Pancreas (tissue), 10 donors: ENCODE measurements around the gene ADCY2. TPM values are rescaled to one million over a fixed set of nuclear protein-coding genes. Genes with fewer than 3 reads are reported as not detected.

ENCODE experiments used
- ATAC-seq, 4 donors: fragments of 200-7000 bp; cut with Tn5 transposase; one replicate each; pipeline versions ENCODE4 v1.8.0 to v1.9.1; 2020; ENCODE audit warnings: mild to moderate bottlenecking in 4 of 4, moderate library complexity in 4 of 4
- DNase-seq, 6 donors: peaks; one replicate each; pipeline ENCODE4 v3.0.0-alpha.2; 2020
- FAIRE-seq: peaks from 2 replicates; lab custom pipeline; 2012; peaks lifted over from hg19 to GRCh38; lab: Jason Lieb, UNC
- H3K27ac ChIP-seq, 4 donors: fragments of 200-600 bp; sonication (generic); 1 replicate in 3 of 4; 2 replicates in 1 of 4; pipeline versions ENCODE4 v1.5.0 to v1.8.0; 2020
- H3K27me3 ChIP-seq, 4 donors: fragments of 200-600 bp; one replicate each; pipeline ENCODE4 v1.8.0; 2021
- H3K36me3 ChIP-seq, 3 donors: fragments of 200-600 bp; sonication (generic) in 1 of 3; one replicate each; pipeline versions ENCODE4 v1.5.0 to v1.8.0; 2020 to 2021
- H3K4me1 ChIP-seq, 3 donors: fragments of 200-600 bp; one replicate each; pipeline ENCODE4 v1.8.0; 2021
- H3K4me3 ChIP-seq, 4 donors: fragments of 200-600 bp; sonication (generic) in 2 of 4; one replicate each; pipeline versions ENCODE4 v1.5.0 to v1.8.0; 2020 to 2021
- H3K9me3 ChIP-seq, 4 donors: fragments of 200-600 bp; one replicate each; pipeline ENCODE4 v1.8.0; 2021
- CTCF ChIP-seq, 4 donors: fragments of 200-600 bp; sonication (generic) in 3 of 4; IDR thresholded peaks; one replicate each; pipeline versions ENCODE4 v1.5.0 to v1.8.0; 2021; ENCODE audit warnings: antibody characterized with exemption in 4 of 4
- WGBS, 2 donors: extraction: QIAGEN DNeasy Blood & Tissue Kit; methylation state at CpG; one replicate each; pipeline ENCODE4 v1.1.7; 2013; 5-methylcytosine and 5-hydroxymethylcytosine counted together
- intact Hi-C, 3 donors: fragments of 100-400 bp; cut with DNase I; formaldehyde crosslinking; loops; one replicate each; pipeline versions ENCODE4 v1.11.1 to v1.14.2; 2022
- polyA plus RNA-seq, 2 donors: library from polyadenylated mRNA; stranded (reverse); fragments of 200-250 nt; gene quantifications; one replicate each; pipeline ENCODE4 v1.2.3, GENCODE V29; 2013
- total RNA-seq, 6 donors: library from RNA; stranded (reverse); fragmentation: NEBNext Ultra II Directional in 4 of 6; extraction: Animal tissue kit (Norgen Biotek cat#: 25700) in 4 of 6; gene quantifications; one replicate each; pipeline versions ENCODE4 v1.2.1 to v1.2.4, GENCODE V29; 2021 to 2023
- donor health status: healthy with polysubstance abuse.
- donor health status: DM: no; HTN: no; CAD: no; lungs with moderate emphysema.
- donor health status: DM: no; HTN: no; CAD: no.
- donor health status: control.
- donor health status: control.
- donor health status: Bipolar disorder and iron deficiency.
- donor health status: DM: yes; HTN: yes; CAD: no.
- donor health status: DM: no; HTN: no; CAD: no.
- donor health status: DM: no; HTN: no; CAD: no.
- donor health status: DM: yes; HTN: yes; CAD: no.

ADCY2 gene
- total and polyA plus RNA-seq, 8 donors = 0.19 to 2.2 (median 0.50) TPM

- no peak for FAIRE-seq
- no peaks in the 10 kb centered on the region for H3K9me3 ChIP-seq
- H3K4me1 ChIP-seq = no peaks in the 10 kb centered on the region
- TF ChIP-seq CTCF (IDR thresholded peaks at IDR 0.05) = peak; percentile 69 to 93 (median 87)
- peak; percentile 31 to 83 (median 81) for ATAC-seq
- peaks cover 0 to 6% (median 0%) of the 10 kb centered on the region in 4 donors for H3K27me3 ChIP-seq
- no peaks in the 10 kb centered on the region for H3K36me3 ChIP-seq
- peak in 5 of 6 donors; percentile 44 to 84 (median 66) for DNase-seq
- H3K27ac ChIP-seq = no peak overlapping the region
- intact Hi-C loops = loop anchor here in 1 of 3 donors (10.0 kb wide), 1 partner anchor 981 kb away; no protein-coding TSS in a partner anchor
- WGBS, 2 donors = 21 to 26% methylated on average over 11 of the region's 11 CpGs
- H3K4me3 ChIP-seq = no peak overlapping the region
Measured at GRCh38 chr5:7745882-7746610, 350.1 kb downstream of the ADCY2 start.

- no peak for ATAC-seq
- no peak for DNase-seq
- H3K36me3 ChIP-seq = no peaks in the 10 kb centered on the region
- no peaks in the 10 kb centered on the region for H3K9me3 ChIP-seq
- WGBS, 2 donors = 77 to 78% methylated on average over 6 of the region's 6 CpGs
- TF ChIP-seq CTCF (IDR thresholded peaks at IDR 0.05) = no peak
- H3K27me3 ChIP-seq = peaks cover 0 to 14% (median 0%) of the 10 kb centered on the region in 4 donors
- no peak for FAIRE-seq
- intact Hi-C loops = loop anchor here in 1 of 3 donors (10.0 kb wide), 1 partner anchor 983 kb away; no protein-coding TSS in a partner anchor
- no peak overlapping the region for H3K27ac ChIP-seq
- no peaks in the 10 kb centered on the region for H3K4me1 ChIP-seq
- no peak overlapping the region for H3K4me3 ChIP-seq
Measured at GRCh38 chr5:7747728-7748127, 351.8 kb downstream of the ADCY2 start.

GRCh38 chr5:7749626-7750025, 353.7 kb downstream of the ADCY2 start:
- FAIRE-seq = no peak

GRCh38 chr5:7751874-7752273, 355.9 kb downstream of the ADCY2 start:
- FAIRE-seq (no peak), ATAC-seq (no peak), DNase-seq (no peak)
- H3K27me3 ChIP-seq = peaks cover 0 to 14% (median 0%) of the 10 kb centered on the region in 4 donors
- no peaks in the 10 kb centered on the region for H3K4me1 ChIP-seq
- intact Hi-C loops = no loop called here
- TF ChIP-seq CTCF (IDR thresholded peaks at IDR 0.05) = no peak
- H3K36me3 ChIP-seq = no peaks in the 10 kb centered on the region
- no peak overlapping the region for H3K27ac ChIP-seq
- no peaks in the 10 kb centered on the region for H3K9me3 ChIP-seq
- H3K4me3 ChIP-seq = no peak overlapping the region
- 66 to 70% methylated on average over 5 of the region's 5 CpGs for WGBS, 2 donors

More at GRCh38 chr5:7749626-7750025, 353.7 kb downstream of the ADCY2 start:
- ATAC-seq (no peak), DNase-seq (no peak)
- Histone ChIP-seq H3K27me3 (peaks cover 0 to 14% (median 0%) of the 10 kb centered on the region in 4 donors), H3K4me3 (no peak overlapping the region), H3K9me3 (no peaks in the 10 kb centered on the region), H3K4me1 (no peaks in the 10 kb centered on the region), H3K27ac (no peak overlapping the region), H3K36me3 (no peaks in the 10 kb centered on the region)
- 49 to 52% methylated on average over 7 of the region's 7 CpGs for WGBS, 2 donors
- TF ChIP-seq CTCF (IDR thresholded peaks at IDR 0.05) = no peak
- intact Hi-C loops = loop anchor here in 1 of 3 donors (10.0 kb wide), 1 partner anchor 985 kb away; no protein-coding TSS in a partner anchor

- 42 to 60% methylated on average over 3 of the region's 3 CpGs for WGBS, 2 donors
- Histone ChIP-seq H3K4me3 (no peak overlapping the region), H3K4me1 (no peaks in the 10 kb centered on the region), H3K36me3 (no peaks in the 10 kb centered on the region), H3K27ac (no peak overlapping the region), H3K27me3 (peaks cover 0 to 14% (median 0%) of the 10 kb centered on the region in 4 donors), H3K9me3 (no peaks in the 10 kb centered on the region)
- FAIRE-seq (no peak), ATAC-seq (no peak), DNase-seq (no peak)
- no peak for TF ChIP-seq CTCF (IDR thresholded peaks at IDR 0.05)
- intact Hi-C loops = no loop called here
Measured at GRCh38 chr5:7753181-7753580, 357.2 kb downstream of the ADCY2 start.
